ENCODE results near the gene AGFG1.

GRCh38 chr2:227460833-227461232, 11.1 kb upstream of the AGFG1 start:
- TF ChIP-seq TAF1 (IDR thresholded peaks at IDR 0.05; ENCODE audit: borderline replicate concordance, insufficient read depth, low read length) (no peak), FOXP2 (optimal IDR thresholded peaks at IDR 0.05; ENCODE audit: borderline replicate concordance, extremely low read depth, extremely low read length, insufficient read depth) (no peak)
